WERI-Rb-1 (cell line): ENCODE data around the gene WFDC2.
A peak's percentile ranks its signal among the peaks of the same experiment; 100 is the strongest.

Experiments
- DNase-seq: peaks from one replicate; pipeline ENCODE4 v3.0.0-alpha.2; 2020
- H3K27ac ChIP-seq: fragments of 250-450 bp; sonication (Bioruptor Pico); 2 replicates; pipeline ENCODE4 v1.5.1; 2020; ENCODE audit warnings: mild to moderate bottlenecking, moderate library complexity
- H3K27me3 ChIP-seq: fragments of 250-450 bp; sonication (Bioruptor Pico); 2 replicates; pipeline ENCODE4 v1.5.1; 2021; ENCODE audit warnings: mild to moderate bottlenecking, low read depth, moderate library complexity; ENCODE audit not compliant: insufficient read depth, severe bottlenecking
- H3K36me3 ChIP-seq: fragments of 250-450 bp; sonication (Bioruptor Pico); 2 replicates; pipeline ENCODE4 v1.5.1; 2020; ENCODE audit warnings: mild to moderate bottlenecking, moderate library complexity
- H3K4me3 ChIP-seq: 2 replicates; pipeline ENCODE4 v1.5.1; 2011; ENCODE audit warnings: low read depth, mild to moderate bottlenecking, control low read depth, low read length
- H3K9me3 ChIP-seq: fragments of 250-450 bp; sonication (Bioruptor Pico); 2 replicates; pipeline ENCODE4 v1.5.1; 2021; ENCODE audit warnings: mild to moderate bottlenecking, moderate library complexity; ENCODE audit not compliant: severe bottlenecking
- CTCF ChIP-seq: IDR thresholded peaks from 2 replicates; pipeline ENCODE4 v1.5.1; 2011; ENCODE audit warnings: low read depth, mild to moderate bottlenecking, control low read depth, inconsistent platforms, low read length

The WFDC2 gene

DNA sequence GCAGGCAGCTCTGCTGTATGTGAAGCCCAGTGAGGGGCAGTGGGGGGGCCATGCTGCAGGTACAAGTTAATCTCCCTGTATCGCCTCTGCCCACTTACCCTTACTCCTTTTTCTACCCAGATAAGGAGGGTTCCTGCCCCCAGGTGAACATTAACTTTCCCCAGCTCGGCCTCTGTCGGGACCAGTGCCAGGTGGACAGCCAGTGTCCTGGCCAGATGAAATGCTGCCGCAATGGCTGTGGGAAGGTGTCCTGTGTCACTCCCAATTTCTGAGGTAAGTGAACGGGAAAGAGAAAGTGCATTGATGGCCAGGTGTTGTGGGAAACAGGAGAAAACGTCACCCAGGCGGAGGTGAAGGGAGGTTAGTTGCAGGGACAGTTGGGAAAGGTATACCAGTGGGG is 10.3 kb downstream of the WFDC2 start:
- no peak for DNase-seq
- TF ChIP-seq CTCF: no peak
- Histone ChIP-seq H3K36me3 (no peaks in the 10 kb centered on the region), H3K27ac (no peak overlapping the region), H3K4me3 (no peak overlapping the region), H3K27me3 (no peaks in the 10 kb centered on the region), H3K9me3 (no peaks in the 10 kb centered on the region)

DNA sequence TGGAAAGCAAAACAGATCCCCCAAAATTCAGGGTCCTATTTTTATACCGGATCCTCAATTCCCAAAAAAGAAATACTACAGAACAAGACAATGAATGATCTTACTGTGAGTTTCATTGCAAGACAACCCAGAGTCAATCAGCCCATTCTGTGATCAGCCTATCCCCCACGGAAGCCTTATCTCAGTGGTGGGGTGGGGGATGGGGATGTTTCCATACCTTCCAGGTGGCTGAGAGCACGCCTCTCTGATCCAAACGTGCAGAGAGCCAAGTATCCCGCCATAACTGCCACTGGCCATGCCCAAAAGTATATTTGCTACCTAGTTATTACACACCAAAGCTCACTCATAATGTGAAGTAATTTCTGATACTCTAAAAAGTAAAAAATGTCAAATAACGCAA is 15.1 kb downstream of the WFDC2 start:
- H3K36me3 ChIP-seq: no peaks in the 10 kb centered on the region
- no peaks in the 10 kb centered on the region for H3K9me3 ChIP-seq
- H3K27ac ChIP-seq: no peak overlapping the region
- no peak for DNase-seq
- no peak for TF ChIP-seq CTCF
- no peak overlapping the region for H3K4me3 ChIP-seq
- no peaks in the 10 kb centered on the region for H3K27me3 ChIP-seq

DNA sequence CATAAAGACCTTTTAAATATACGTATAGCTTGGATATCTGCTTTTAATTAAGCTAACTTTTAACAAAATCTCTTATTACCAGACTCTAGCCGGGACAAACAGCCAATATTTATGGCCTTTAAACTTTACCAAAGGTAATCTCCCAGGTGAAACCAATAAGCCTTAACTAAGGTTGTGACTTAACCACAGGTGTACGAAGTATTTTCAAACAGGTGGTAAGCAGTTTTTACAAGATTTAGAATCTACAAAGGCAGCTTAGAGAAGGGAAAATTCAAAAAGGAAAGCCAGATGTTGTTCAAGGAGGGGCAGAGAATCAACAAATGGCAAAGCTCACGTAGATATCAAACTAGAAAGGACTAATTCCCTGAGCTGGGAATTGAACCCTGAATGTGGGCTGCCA is 15.8 kb downstream of the WFDC2 start:
- Histone ChIP-seq H3K27me3 (no peaks in the 10 kb centered on the region), H3K27ac (no peak overlapping the region), H3K36me3 (no peaks in the 10 kb centered on the region), H3K4me3 (no peak overlapping the region), H3K9me3 (no peaks in the 10 kb centered on the region)
- no peak for DNase-seq
- TF ChIP-seq CTCF: no peak

DNA sequence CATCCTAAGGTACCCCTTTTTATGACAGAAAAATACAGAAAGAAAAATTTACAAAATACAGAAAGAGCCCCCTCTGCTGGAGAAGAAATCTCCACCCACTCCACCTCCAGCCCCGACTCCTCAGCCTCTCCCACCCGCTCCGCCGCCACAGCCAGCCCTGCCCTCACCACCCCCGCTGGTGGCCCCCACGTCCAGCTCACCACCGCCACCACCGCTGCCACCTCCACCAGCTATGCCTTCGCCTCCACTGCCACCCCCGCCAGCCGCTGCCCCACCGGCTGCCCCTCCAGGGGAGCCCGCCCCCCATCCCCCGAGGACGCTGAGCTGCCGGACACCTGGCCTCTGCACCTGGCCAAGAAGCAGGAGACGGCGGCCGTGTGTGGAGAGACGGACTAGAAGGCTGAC is 17.7 kb downstream of the WFDC2 start:
- Histone ChIP-seq H3K36me3 (no peaks in the 10 kb centered on the region), H3K9me3 (no peaks in the 10 kb centered on the region), H3K27ac (no peak overlapping the region), H3K27me3 (no peaks in the 10 kb centered on the region), H3K4me3 (no peak overlapping the region)
- no peak for DNase-seq
- peak; percentile 14; the same call in 1 of the 2 replicates for TF ChIP-seq CTCF

DNA sequence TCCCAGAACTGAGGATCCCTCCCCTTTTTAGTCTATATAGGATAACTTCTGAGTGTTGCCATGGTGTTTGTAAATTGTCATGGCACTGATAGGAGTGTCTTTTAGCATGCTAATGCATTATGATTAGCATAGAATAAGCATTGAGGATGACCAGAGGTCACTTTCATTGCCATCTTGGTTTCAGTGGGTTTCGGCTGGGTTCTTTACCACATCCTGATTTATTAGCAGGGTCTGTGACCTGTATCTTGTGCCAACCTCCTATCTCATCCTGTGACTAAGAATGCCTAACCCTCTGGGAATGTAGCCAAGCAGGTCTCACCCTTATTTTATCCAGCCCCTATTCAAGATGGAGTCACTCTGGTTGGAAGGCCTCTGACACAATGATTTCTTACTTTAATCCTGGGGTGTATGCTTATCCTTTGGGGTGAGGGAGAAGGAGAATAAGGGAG is 19.6 kb downstream of the WFDC2 start:
- no peak for TF ChIP-seq CTCF
- Histone ChIP-seq H3K27me3 (no peaks in the 10 kb centered on the region), H3K4me3 (no peak overlapping the region), H3K27ac (no peak overlapping the region), H3K36me3 (no peaks in the 10 kb centered on the region), H3K9me3 (no peaks in the 10 kb centered on the region)
- DNase-seq: no peak

DNA sequence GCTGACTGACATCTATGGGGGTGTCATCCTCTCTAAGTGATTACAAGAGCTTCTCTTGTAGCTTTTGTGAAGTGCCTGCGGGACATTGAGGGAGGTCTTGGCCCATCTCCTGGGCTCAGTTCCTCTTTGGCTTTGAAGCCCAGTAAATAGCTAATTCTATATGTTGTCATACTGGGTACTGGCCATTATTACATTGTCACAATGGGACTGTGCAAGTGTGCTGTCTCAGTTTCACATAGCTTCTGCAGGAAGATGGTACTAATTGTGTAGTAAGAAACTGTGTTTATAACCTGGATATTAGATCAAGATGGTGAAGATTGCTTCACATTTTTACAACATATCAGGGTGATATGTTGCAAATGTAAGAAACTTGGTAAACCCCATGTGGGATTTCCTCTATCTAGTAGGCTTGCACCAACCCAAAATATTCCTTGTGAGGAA is 26.0 kb downstream of the WFDC2 start:
- DNase-seq: no peak
- H3K27me3 ChIP-seq: no peaks in the 10 kb centered on the region

More for the DNA sequence above, 26.0 kb downstream of the WFDC2 start:
- H3K27ac ChIP-seq: no peak overlapping the region
- TF ChIP-seq CTCF: no peak
- H3K9me3 ChIP-seq: no peaks in the 10 kb centered on the region
- H3K36me3 ChIP-seq: no peaks in the 10 kb centered on the region
- no peak overlapping the region for H3K4me3 ChIP-seq
